Neural progenitor cell (in vitro differentiated cells): Measurements from ENCODE around the gene PSAPL1. TPM values are rescaled to one million over a fixed set of nuclear protein-coding genes. Genes with fewer than 3 reads are reported as not detected.

Experiments
- DNase-seq: peaks from one replicate; pipeline ENCODE4 v3.0.0-alpha.2; 2016; ENCODE audit warnings: low spot score
- H2AFZ ChIP-seq: fragments of 200-600 bp; sonication (generic); replicated peaks from 2 replicates; pipeline ENCODE4 v1.6.1; 2016; ENCODE audit warnings: antibody characterized with exemption
- H3F3A ChIP-seq: fragments of 200-600 bp; sonication (generic); 2 replicates; pipeline ENCODE4 v1.6.1; 2016; ENCODE audit warnings: antibody characterized with exemption, low read depth
- H3K27ac ChIP-seq: fragments of 200-600 bp; sonication (generic); 2 replicates; pipeline ENCODE4 v1.5.1; 2016; ENCODE audit warnings: mild to moderate bottlenecking
- H3K27me3 ChIP-seq: fragments of 200-600 bp; sonication (generic); 2 replicates; pipeline ENCODE4 v1.6.1; 2016; ENCODE audit warnings: mild to moderate bottlenecking, moderate library complexity
- H3K36me3 ChIP-seq: fragments of 200-600 bp; sonication (generic); 2 replicates; pipeline ENCODE4 v1.5.1; 2016
- H3K4me1 ChIP-seq: fragments of 200-600 bp; sonication (generic); 2 replicates; pipeline ENCODE4 v1.6.1; 2016; ENCODE audit warnings: mixed run types
- H3K4me2 ChIP-seq: fragments of 200-600 bp; sonication (generic); 2 replicates; pipeline ENCODE4 v1.6.1; 2016
- H3K4me3 ChIP-seq: fragments of 200-600 bp; sonication (generic); 2 replicates; pipeline ENCODE4 v1.5.1; 2016
- H3K79me2 ChIP-seq: fragments of 200-600 bp; sonication (generic); 2 replicates; pipeline ENCODE4 v1.6.1; 2016; ENCODE audit warnings: low read depth
- H3K9ac ChIP-seq: fragments of 200-600 bp; sonication (generic); 2 replicates; pipeline ENCODE4 v1.6.1; 2016
- H3K9me3 ChIP-seq: fragments of 200-600 bp; sonication (generic); 2 replicates; pipeline ENCODE4 v1.5.1; 2016; ENCODE audit warnings: low read depth
- H4K20me1 ChIP-seq: fragments of 200-600 bp; sonication (generic); 2 replicates; pipeline ENCODE4 v1.6.1; 2016; ENCODE audit warnings: low read depth
- H3K27ac Mint-ChIP-seq: 3 replicates; pipeline ENCODE4 v1.8.0; 2021; ENCODE audit warnings: mixed read lengths
- H3K27me3 Mint-ChIP-seq: 2 replicates; pipeline ENCODE4 v1.8.0; 2022; ENCODE audit warnings: low read depth, mild to moderate bottlenecking, inconsistent platforms, moderate library complexity, mixed read lengths; ENCODE audit not compliant: insufficient read depth
- H3K36me3 Mint-ChIP-seq: 3 replicates; pipeline ENCODE4 v1.8.0; 2021; ENCODE audit warnings: mixed read lengths
- H3K4me1 Mint-ChIP-seq: 3 replicates; pipeline ENCODE4 v1.8.0; 2021; ENCODE audit warnings: mixed read lengths
- H3K4me3 Mint-ChIP-seq: 3 replicates; pipeline ENCODE4 v1.8.0; 2021; ENCODE audit warnings: mild to moderate bottlenecking, moderate library complexity, mixed read lengths
- H3K9me3 Mint-ChIP-seq: 3 replicates; pipeline ENCODE4 v1.8.0; 2020; ENCODE audit warnings: mixed read lengths
- CTCF ChIP-seq: fragments of 200-600 bp; sonication (generic); IDR thresholded peaks from 2 replicates; pipeline ENCODE4 v1.5.1; 2017; ENCODE audit warnings: antibody characterized with exemption, mild to moderate bottlenecking
- EZH2 ChIP-seq: fragments of 200-600 bp; sonication (generic); IDR thresholded peaks from 2 replicates; pipeline ENCODE4 v1.6.1; 2017; ENCODE audit warnings: antibody characterized with exemption, mild to moderate bottlenecking, moderate library complexity
- EZH2phosphoT487 ChIP-seq: fragments of 200-600 bp; sonication (generic); IDR thresholded peaks from 2 replicates; pipeline ENCODE4 v1.6.1; 2017; ENCODE audit warnings: antibody characterized with exemption
- total RNA-seq: library from RNA; depleted of rRNA; stranded (reverse); fragments of >200 nt; gene quantifications from 2 replicates; pipeline ENCODE4 v1.2.3, GENCODE V29; 2015; ENCODE audit warnings: low replicate concordance

PSAPL1 gene
- total RNA-seq, 1 donor from 2014 or later, result not detected

GRCh38 chr4:7463566-7464258, 29.0 kb upstream of the PSAPL1 start:
- H3K9ac ChIP-seq, result no peak overlapping the region

GRCh38 chr4:7462509-7462971, 27.8 kb upstream of the PSAPL1 start:
- Histone ChIP-seq H3K36me3 (no peaks in the 10 kb centered on the region), H3K4me2 (peak overlapping the region; percentile 6)
- H3K4me1 Mint-ChIP-seq, result peaks cover 43% of the 10 kb centered on the region

More at GRCh38 chr4:7463566-7464258, 29.0 kb upstream of the PSAPL1 start:
- Mint-ChIP-seq H3K27ac (peak overlapping the region; percentile 37), H3K4me1 (peaks cover 43% of the 10 kb centered on the region), H3K4me3 (no peak overlapping the region), H3K9me3 (peaks cover 7% of the 10 kb centered on the region), H3K27me3 (peaks cover 16% of the 10 kb centered on the region), H3K36me3 (peaks cover 2% of the 10 kb centered on the region)
- Histone ChIP-seq H3K4me2 (no peak overlapping the region), H3K27me3 (no peaks in the 10 kb centered on the region), H4K20me1 (peaks cover 10% of the 10 kb centered on the region), H3K36me3 (no peaks in the 10 kb centered on the region), H3K4me1 (peaks cover 17% of the 10 kb centered on the region), H2AFZ (no peak overlapping the region), H3K9me3 (no peaks in the 10 kb centered on the region), H3K4me3 (no peak overlapping the region), H3K79me2 (no peaks in the 10 kb centered on the region), H3F3A (no peaks in the 10 kb centered on the region), H3K27ac (no peak overlapping the region)
- TF ChIP-seq EZH2phosphoT487, result no peak
- TF ChIP-seq CTCF, result no peak
- no peak for TF ChIP-seq EZH2
- no peak for DNase-seq

GRCh38 chr4:7461230-7461629, 26.5 kb upstream of the PSAPL1 start:
- Mint-ChIP-seq H3K4me1 (peaks cover 43% of the 10 kb centered on the region), H3K4me3 (no peak overlapping the region)

More at GRCh38 chr4:7462509-7462971, 27.8 kb upstream of the PSAPL1 start:
- H3F3A ChIP-seq, result no peaks in the 10 kb centered on the region
- no peak overlapping the region for H2AFZ ChIP-seq
- peaks cover 10% of the 10 kb centered on the region for H4K20me1 ChIP-seq
- H3K9me3 ChIP-seq, result no peaks in the 10 kb centered on the region
- Mint-ChIP-seq H3K4me3 (peak overlapping the region; percentile 41), H3K27ac (no peak overlapping the region), H3K9me3 (peaks cover 6% of the 10 kb centered on the region), H3K36me3 (no peaks in the 10 kb centered on the region), H3K27me3 (peaks cover 16% of the 10 kb centered on the region)
- H3K9ac ChIP-seq, result no peak overlapping the region
- H3K4me1 ChIP-seq, result peaks cover 17% of the 10 kb centered on the region
- peak; percentile 78 for DNase-seq
- no peaks in the 10 kb centered on the region for H3K27me3 ChIP-seq
- H3K4me3 ChIP-seq, result no peak overlapping the region
- TF ChIP-seq CTCF (peak; percentile 43), EZH2phosphoT487 (no peak)
- no peaks in the 10 kb centered on the region for H3K79me2 ChIP-seq
- H3K27ac ChIP-seq, result no peak overlapping the region

More at GRCh38 chr4:7461230-7461629, 26.5 kb upstream of the PSAPL1 start:
- H3K36me3 Mint-ChIP-seq, result no peaks in the 10 kb centered on the region
- Histone ChIP-seq H3K4me2 (no peak overlapping the region), H3K9me3 (no peaks in the 10 kb centered on the region), H3K36me3 (no peaks in the 10 kb centered on the region), H3K27me3 (no peaks in the 10 kb centered on the region), H2AFZ (no peak overlapping the region), H3K4me1 (peaks cover 17% of the 10 kb centered on the region), H3K79me2 (no peaks in the 10 kb centered on the region), H3K4me3 (no peak overlapping the region), H3K9ac (no peak overlapping the region), H3F3A (no peaks in the 10 kb centered on the region), H3K27ac (no peak overlapping the region), H4K20me1 (peaks cover 10% of the 10 kb centered on the region)
- TF ChIP-seq EZH2phosphoT487, result no peak
- TF ChIP-seq CTCF, result peak; percentile 44
- DNase-seq, result peak; percentile 56
- no peak overlapping the region for H3K27ac Mint-ChIP-seq
- peaks cover 6% of the 10 kb centered on the region for H3K9me3 Mint-ChIP-seq
- peaks cover 16% of the 10 kb centered on the region for H3K27me3 Mint-ChIP-seq
